Bronchial epithelial cell (primary cell): Measurements from ENCODE around the gene ACOT9. TPM values are rescaled to one million over a fixed set of nuclear protein-coding genes. Genes with fewer than 3 reads are reported as not detected.

Experiments used
- DNase-seq: peaks from one replicate; pipeline ENCODE4 v3.0.0-alpha.2; 2010; ENCODE audit warnings: low read depth
- FAIRE-seq: peaks from 2 replicates; lab custom pipeline; 2011; peaks lifted over from hg19 to GRCh38; lab: Jason Lieb, UNC
- H3K27me3 ChIP-seq: 2 replicates; pipeline ENCODE4 v1.5.1; 2011; ENCODE audit warnings: low read length; ENCODE audit not compliant: control insufficient read depth, insufficient read depth
- H3K36me3 ChIP-seq: 2 replicates; pipeline ENCODE4 v1.5.1; 2011; ENCODE audit warnings: low read length; ENCODE audit not compliant: control insufficient read depth, insufficient read depth
- H3K4me3 ChIP-seq: 2 replicates; pipeline ENCODE4 v1.5.1; 2011; ENCODE audit warnings: mild to moderate bottlenecking, low read depth, low read length, control low read depth
- total RNA-seq: library from RNA; depleted of rRNA; stranded (reverse); fragments of >200 nt; gene quantifications from 2 replicates; pipeline ENCODE4 v1.2.1, GENCODE V29; 2014
- TF ChIP-seq, protein P1 (sequence below): IDR thresholded peaks from 2 replicates; pipeline ENCODE4 v1.5.1; 2011; ENCODE audit warnings: mild to moderate bottlenecking, moderate library complexity, low read length, control low read depth, inconsistent platforms; ENCODE audit not compliant: insufficient read depth, severe bottlenecking

The ACOT9 gene
- total RNA-seq, 1 donor from 2014 or later: 66.1 TPM

GRCh38 chrX:23656684-23657083 lies 86.4 kb downstream of the ACOT9 start:
- Histone ChIP-seq H3K36me3 (no peaks in the 10 kb centered on the region), H3K27me3 (no peaks in the 10 kb centered on the region), H3K4me3 (no peak overlapping the region)
- peak; percentile 33 for DNase-seq
- no peak for FAIRE-seq
- TF ChIP-seq, protein P1, sequence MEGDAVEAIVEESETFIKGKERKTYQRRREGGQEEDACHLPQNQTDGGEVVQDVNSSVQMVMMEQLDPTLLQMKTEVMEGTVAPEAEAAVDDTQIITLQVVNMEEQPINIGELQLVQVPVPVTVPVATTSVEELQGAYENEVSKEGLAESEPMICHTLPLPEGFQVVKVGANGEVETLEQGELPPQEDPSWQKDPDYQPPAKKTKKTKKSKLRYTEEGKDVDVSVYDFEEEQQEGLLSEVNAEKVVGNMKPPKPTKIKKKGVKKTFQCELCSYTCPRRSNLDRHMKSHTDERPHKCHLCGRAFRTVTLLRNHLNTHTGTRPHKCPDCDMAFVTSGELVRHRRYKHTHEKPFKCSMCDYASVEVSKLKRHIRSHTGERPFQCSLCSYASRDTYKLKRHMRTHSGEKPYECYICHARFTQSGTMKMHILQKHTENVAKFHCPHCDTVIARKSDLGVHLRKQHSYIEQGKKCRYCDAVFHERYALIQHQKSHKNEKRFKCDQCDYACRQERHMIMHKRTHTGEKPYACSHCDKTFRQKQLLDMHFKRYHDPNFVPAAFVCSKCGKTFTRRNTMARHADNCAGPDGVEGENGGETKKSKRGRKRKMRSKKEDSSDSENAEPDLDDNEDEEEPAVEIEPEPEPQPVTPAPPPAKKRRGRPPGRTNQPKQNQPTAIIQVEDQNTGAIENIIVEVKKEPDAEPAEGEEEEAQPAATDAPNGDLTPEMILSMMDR: no peak

GRCh38 chrX:23656091-23656490 lies 87.0 kb downstream of the ACOT9 start:
- Histone ChIP-seq H3K27me3 (no peaks in the 10 kb centered on the region), H3K36me3 (no peaks in the 10 kb centered on the region), H3K4me3 (no peak overlapping the region)
- FAIRE-seq (no peak), DNase-seq (no peak)
- TF ChIP-seq, protein P1: no peak

Other genes starting within 250 kb of the ACOT9 start
- gene PRDX4, start 75.8 kb downstream of the ACOT9 start, total RNA-seq: 147 and 179 TPM in 2 replicates
- gene SAT1, start 39.9 kb upstream of the ACOT9 start, total RNA-seq: 1,193 and 1,762 TPM in 2 replicates
- 6.0 and 7.4 TPM in 2 replicates for gene APOO, start 164.7 kb upstream of the ACOT9 start, total RNA-seq
- not detected in 2 replicates for gene CXorf58, start 164.7 kb upstream of the ACOT9 start, total RNA-seq